Tibial artery (tissue), 4 donors: ENCODE measurements around the gene SMARCD1.

Experiments used
- DNase-seq, 2 donors: peaks; one replicate each; pipeline ENCODE4 v3.0.0-alpha.2; 2019
- H3K27ac ChIP-seq, 2 donors: fragments of 200-600 bp; sonication (generic) in 1 of 2; 1 replicate in 1 of 2; 2 replicates in 1 of 2; pipeline ENCODE4 v1.5.1; 2018 to 2019; ENCODE audit warnings: mild to moderate bottlenecking in 1 of 2
- H3K27me3 ChIP-seq, 2 donors: fragments of 200-600 bp; sonication (generic) in 1 of 2; one replicate each; pipeline versions ENCODE4 v1.5.1 to v1.6.0; 2016 to 2019
- H3K36me3 ChIP-seq, 3 donors: fragments of 200-600 bp; sonication (generic) in 2 of 3; one replicate each; pipeline ENCODE4 v1.5.1; 2016 to 2019; ENCODE audit warnings: mild to moderate bottlenecking in 2 of 3
- H3K4me1 ChIP-seq, 4 donors: fragments of 200-600 bp; sonication (generic) in 2 of 4; 1 replicate in 3 of 4; 2 replicates in 1 of 4; pipeline ENCODE4 v1.5.1; 2016 to 2019
- H3K4me3 ChIP-seq, 2 donors: fragments of 200-600 bp; sonication (generic) in 1 of 2; 1 replicate in 1 of 2; 2 replicates in 1 of 2; pipeline ENCODE4 v1.5.1; 2018 to 2019; ENCODE audit warnings: mild to moderate bottlenecking in 2 of 2
- H3K9me3 ChIP-seq, 3 donors: fragments of 200-600 bp; sonication (generic) in 1 of 3; one replicate each; pipeline ENCODE4 v1.5.1; 2016 to 2019
- intact Hi-C: fragments of 100-400 bp; cut with DNase I; formaldehyde crosslinking; loops from one replicate; pipeline ENCODE4 v1.15.0; 2023; ENCODE audit warnings: low total_unique reads
- TF ChIP-seq, protein P1 (sequence below), 2 experiments: fragments of 200-600 bp in 1 of 2; fragments of 450-650 bp in 1 of 2; IDR thresholded peaks; one replicate each; pipeline ENCODE4 v1.5.1; 2017 to 2019; ENCODE audit warnings: antibody characterized with exemption in 2 of 2, mild to moderate bottlenecking in 1 of 2, moderate library complexity in 1 of 2

The SMARCD1 gene

DNA sequence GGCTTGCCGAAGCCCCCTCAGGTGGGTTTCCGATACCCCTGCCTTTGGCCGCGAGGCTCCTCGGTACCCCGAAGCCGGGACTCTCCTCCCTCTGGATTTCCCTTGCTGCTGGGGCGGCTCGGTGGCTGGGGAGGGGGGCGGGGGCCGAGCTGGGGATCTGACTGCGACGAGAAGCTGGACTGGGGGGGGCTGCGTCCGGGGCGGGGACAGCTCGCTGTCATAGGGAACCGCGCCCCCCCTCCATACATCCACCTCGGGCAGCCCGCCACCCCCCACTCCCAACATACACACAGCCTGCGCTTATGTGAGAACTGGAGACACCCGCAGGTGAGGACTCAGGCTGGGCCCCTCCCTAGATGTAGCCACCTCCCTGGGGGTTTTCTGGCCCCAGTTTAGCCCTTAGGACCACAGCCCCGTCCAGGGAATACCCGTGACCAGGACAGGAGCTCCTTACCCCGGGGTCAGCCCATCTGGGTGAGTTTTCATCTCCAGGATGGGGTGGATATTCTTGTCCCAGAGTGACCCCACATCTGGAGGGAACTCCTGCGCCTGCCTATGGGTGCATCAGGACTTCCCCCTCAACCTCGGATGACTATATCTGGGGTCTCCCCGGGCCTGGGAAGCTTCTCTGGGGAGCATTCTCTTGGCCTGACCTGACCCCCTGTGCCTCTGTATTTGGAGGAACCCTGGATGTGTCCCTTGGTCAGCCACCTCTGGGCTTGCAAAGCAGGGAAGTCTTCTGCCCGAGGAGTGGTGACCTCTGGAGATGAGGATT lies 27.1 kb upstream of the SMARCD1 start:
- Histone ChIP-seq H3K27ac (peak overlapping the region in 1 of 2 donors; percentile 45), H3K4me1 (peaks cover 0 to 27% (median 25%) of the 10 kb centered on the region in 4 donors), H3K4me3 (peak overlapping the region; percentile 57 to 78), H3K9me3 (no peaks in the 10 kb centered on the region), H3K36me3 (no peaks in the 10 kb centered on the region), H3K27me3 (peaks cover 0 to 28% of the 10 kb centered on the region in 2 donors)
- TF ChIP-seq, protein P1, sequence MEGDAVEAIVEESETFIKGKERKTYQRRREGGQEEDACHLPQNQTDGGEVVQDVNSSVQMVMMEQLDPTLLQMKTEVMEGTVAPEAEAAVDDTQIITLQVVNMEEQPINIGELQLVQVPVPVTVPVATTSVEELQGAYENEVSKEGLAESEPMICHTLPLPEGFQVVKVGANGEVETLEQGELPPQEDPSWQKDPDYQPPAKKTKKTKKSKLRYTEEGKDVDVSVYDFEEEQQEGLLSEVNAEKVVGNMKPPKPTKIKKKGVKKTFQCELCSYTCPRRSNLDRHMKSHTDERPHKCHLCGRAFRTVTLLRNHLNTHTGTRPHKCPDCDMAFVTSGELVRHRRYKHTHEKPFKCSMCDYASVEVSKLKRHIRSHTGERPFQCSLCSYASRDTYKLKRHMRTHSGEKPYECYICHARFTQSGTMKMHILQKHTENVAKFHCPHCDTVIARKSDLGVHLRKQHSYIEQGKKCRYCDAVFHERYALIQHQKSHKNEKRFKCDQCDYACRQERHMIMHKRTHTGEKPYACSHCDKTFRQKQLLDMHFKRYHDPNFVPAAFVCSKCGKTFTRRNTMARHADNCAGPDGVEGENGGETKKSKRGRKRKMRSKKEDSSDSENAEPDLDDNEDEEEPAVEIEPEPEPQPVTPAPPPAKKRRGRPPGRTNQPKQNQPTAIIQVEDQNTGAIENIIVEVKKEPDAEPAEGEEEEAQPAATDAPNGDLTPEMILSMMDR (IDR thresholded peaks at IDR 0.05), result no peak
- no peak for DNase-seq
- intact Hi-C loops, result loop anchor here (5.0 kb wide), 1 partner anchor 91 kb away; no protein-coding TSS in a partner anchor

DNA sequence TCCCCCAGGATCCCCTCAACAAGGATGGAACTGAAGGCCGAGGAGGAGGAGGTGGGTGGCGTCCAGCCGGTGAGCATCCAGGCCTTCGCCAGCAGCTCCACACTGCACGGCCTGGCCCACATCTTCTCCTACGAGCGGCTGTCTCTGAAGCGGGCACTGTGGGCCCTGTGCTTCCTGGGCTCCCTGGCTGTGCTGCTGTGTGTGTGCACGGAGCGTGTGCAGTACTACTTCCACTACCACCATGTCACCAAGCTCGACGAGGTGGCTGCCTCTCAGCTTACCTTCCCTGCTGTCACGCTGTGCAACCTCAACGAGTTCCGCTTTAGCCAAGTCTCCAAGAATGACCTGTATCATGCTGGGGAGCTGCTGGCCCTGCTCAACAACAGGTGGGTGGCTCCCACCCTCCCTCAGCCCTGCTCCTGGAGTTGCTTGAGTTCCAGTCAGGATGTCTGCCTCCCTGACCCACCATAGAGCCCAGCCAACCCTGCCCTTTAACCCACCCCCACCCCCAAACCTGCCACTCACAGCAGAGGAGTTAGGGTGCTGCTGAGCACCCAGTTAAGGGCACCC lies 26.3 kb upstream of the SMARCD1 start:
- Histone ChIP-seq H3K4me1 (peaks cover 0 to 27% (median 25%) of the 10 kb centered on the region in 4 donors), H3K4me3 (no peak overlapping the region)
- intact Hi-C loops, result loop anchor here (5.0 kb wide), 1 partner anchor 92 kb away; no protein-coding TSS in a partner anchor

DNA sequence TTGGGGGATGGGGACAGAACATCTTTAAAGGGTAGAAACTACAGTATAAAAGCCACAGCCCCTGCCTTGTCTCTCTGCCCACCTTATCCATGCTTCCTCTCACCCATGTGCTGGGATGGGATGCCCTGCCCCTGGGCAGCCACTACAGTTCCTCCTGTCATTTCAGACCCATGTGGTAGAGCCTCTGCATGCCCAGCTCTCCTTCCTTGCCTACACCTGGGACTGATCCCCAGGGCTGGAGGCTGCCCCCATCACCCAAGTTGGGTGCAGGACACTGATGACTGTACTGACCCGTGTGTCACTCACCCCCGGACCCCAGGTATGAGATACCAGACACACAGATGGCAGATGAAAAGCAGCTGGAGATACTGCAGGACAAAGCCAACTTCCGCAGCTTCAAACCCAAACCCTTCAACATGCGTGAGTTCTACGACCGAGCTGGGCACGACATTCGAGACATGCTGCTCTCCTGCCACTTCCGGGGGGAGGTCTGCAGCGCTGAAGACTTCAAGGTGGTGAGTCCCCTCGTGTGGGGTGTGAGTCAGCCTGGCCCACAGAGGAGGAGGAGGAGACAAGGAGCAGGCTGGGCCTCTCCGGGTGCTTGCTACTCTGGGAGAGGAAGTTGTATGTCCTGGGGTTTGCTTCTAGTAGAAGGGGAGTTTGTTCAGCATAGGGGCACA lies 25.6 kb upstream of the SMARCD1 start:
- intact Hi-C loops, result loop anchor here (5.0 kb wide), 1 partner anchor 92 kb away; no protein-coding TSS in a partner anchor
- Histone ChIP-seq H3K4me3 (no peak overlapping the region), H3K27me3 (peaks cover 0 to 19% of the 10 kb centered on the region in 2 donors), H3K36me3 (no peaks in the 10 kb centered on the region), H3K27ac (no peak overlapping the region), H3K9me3 (no peaks in the 10 kb centered on the region), H3K4me1 (peaks cover 0 to 27% (median 25%) of the 10 kb centered on the region in 4 donors)
- DNase-seq, result no peak
- TF ChIP-seq, protein P1 (IDR thresholded peaks at IDR 0.05), result no peak

More for the DNA sequence above, 26.3 kb upstream of the SMARCD1 start:
- Histone ChIP-seq H3K27ac (no peak overlapping the region), H3K27me3 (peaks cover 0 to 21% of the 10 kb centered on the region in 2 donors), H3K36me3 (no peaks in the 10 kb centered on the region), H3K9me3 (no peaks in the 10 kb centered on the region)
- no peak for DNase-seq
- TF ChIP-seq, protein P1 (IDR thresholded peaks at IDR 0.05), result no peak

DNA sequence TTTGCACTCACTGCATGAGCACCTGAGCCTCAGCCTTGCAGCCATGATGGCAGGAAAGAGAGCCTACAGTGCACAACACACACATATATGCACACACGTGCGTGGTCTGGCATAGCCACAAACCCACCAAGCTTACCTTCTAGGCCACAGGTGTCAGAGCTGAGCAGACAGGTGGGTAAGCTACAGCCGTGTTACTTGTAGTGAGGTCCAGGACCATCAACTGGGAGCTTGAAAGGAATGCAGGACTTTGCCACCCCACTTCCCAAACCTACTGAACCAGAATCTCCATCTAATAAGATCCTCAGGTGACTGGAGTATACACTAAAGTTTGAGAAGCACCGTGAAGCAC lies 25.0 kb upstream of the SMARCD1 start:
- Histone ChIP-seq H3K27ac (no peak overlapping the region), H3K4me1 (peaks cover 0 to 27% (median 25%) of the 10 kb centered on the region in 4 donors), H3K27me3 (peaks cover 0 to 14% of the 10 kb centered on the region in 2 donors), H3K9me3 (no peaks in the 10 kb centered on the region), H3K36me3 (no peaks in the 10 kb centered on the region), H3K4me3 (no peak overlapping the region)
- TF ChIP-seq, protein P1 (IDR thresholded peaks at IDR 0.05), result no peak
- DNase-seq, result no peak
- intact Hi-C loops, result no loop called here

DNA sequence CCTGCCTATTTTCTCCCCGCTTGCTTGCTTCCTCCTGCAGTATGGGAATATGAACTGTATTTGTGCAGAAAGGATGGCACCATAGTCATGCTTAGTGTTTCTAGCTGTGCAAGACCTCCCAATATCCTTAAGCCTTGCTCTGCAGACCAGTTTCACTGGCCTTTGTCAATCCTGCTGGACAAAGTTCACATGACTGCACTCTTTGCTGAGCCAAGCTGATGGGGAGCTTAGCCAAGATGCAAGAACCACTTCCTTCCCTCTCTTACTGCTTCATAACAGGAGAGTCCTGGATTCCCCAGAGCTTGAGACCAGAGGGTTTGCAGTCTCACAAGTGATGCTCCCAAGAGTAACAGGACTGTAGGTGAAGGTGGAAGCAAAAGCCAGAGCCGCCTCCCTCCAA lies 24.0 kb upstream of the SMARCD1 start:
- TF ChIP-seq, protein P1 (IDR thresholded peaks at IDR 0.05), result peak in 1 of 2 experiments; percentile 13
- DNase-seq, result no peak
- intact Hi-C loops, result no loop called here

More for the DNA sequence above, 24.0 kb upstream of the SMARCD1 start:
- Histone ChIP-seq H3K36me3 (no peaks in the 10 kb centered on the region), H3K9me3 (no peaks in the 10 kb centered on the region), H3K27ac (no peak overlapping the region), H3K4me3 (no peak overlapping the region), H3K27me3 (peaks cover 0 to 7% of the 10 kb centered on the region in 2 donors), H3K4me1 (peaks cover 0 to 23% (median 17%) of the 10 kb centered on the region in 4 donors)
